Measurements from ENCODE around the gene ARPP21.

ARPP21 gene

DNA sequence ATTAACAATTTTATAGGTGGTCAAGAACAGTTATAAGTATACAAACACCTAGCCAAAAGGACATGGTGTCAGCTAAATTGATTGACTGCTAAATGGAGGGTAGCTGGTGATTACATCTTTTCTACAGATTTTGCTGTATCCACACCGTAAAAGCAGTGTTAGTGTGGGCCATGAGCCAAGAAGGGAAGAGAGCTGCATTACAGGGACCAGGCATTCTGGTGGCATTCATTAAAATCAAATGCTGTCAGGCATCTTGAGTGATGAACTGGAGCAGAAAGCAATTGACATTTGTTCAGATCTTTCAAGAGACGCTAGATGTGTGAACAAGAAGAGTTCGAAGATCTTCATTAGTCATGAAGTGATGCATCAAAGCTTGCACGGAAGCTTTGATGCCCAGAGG is 177.9 kb downstream of the ARPP21 start:
- Mint-ChIP-seq H3K36me3 (ENCODE audit: low read depth) (no peaks in the 10 kb centered on the region), H3K27me3 (ENCODE audit: low read depth) (no peaks in the 10 kb centered on the region), H3K27ac (no peak overlapping the region), H3K9me3 (peaks cover 4% of the 10 kb centered on the region), H3K4me1 (no peaks in the 10 kb centered on the region), H3K4me3 (no peak overlapping the region)
- TF ChIP-seq, protein P1, sequence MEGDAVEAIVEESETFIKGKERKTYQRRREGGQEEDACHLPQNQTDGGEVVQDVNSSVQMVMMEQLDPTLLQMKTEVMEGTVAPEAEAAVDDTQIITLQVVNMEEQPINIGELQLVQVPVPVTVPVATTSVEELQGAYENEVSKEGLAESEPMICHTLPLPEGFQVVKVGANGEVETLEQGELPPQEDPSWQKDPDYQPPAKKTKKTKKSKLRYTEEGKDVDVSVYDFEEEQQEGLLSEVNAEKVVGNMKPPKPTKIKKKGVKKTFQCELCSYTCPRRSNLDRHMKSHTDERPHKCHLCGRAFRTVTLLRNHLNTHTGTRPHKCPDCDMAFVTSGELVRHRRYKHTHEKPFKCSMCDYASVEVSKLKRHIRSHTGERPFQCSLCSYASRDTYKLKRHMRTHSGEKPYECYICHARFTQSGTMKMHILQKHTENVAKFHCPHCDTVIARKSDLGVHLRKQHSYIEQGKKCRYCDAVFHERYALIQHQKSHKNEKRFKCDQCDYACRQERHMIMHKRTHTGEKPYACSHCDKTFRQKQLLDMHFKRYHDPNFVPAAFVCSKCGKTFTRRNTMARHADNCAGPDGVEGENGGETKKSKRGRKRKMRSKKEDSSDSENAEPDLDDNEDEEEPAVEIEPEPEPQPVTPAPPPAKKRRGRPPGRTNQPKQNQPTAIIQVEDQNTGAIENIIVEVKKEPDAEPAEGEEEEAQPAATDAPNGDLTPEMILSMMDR (IDR thresholded peaks at IDR 0.05; ENCODE audit: unreplicated experiment in 3 of 3) = no peak

DNA sequence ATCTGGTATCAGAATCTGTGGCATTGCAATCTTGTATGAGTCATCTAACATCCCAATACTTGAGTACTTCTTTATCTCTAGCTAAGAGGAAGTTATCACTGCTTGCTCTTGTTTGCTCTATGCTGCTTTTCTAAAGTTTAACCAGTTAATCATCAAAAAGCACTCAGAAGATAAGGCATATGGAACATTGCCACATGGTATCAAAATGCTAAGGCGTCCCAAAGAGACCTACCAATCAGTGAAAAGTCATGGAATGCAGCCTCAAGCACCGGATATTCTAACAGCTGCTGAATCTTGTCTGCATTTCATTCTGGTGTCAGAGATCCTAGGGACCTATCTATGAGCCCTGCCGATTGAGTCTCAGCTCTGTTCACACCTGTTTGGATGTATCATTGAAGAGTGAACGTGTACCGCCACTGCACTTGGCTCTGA is 192.8 kb downstream of the ARPP21 start:
- TF ChIP-seq, protein P1 (IDR thresholded peaks at IDR 0.05; ENCODE audit: unreplicated experiment in 3 of 3) = no peak
- Mint-ChIP-seq H3K27me3 (ENCODE audit: low read depth) (no peaks in the 10 kb centered on the region), H3K4me3 (no peak overlapping the region), H3K27ac (peak overlapping the region in 2 of 3 experiments; percentile 49 to 55), H3K36me3 (ENCODE audit: low read depth) (no peaks in the 10 kb centered on the region), H3K4me1 (peaks cover 13% of the 10 kb centered on the region), H3K9me3 (no peaks in the 10 kb centered on the region)
